Mucosa of rectum (tissue), 2 donors: Measurements from ENCODE around the gene GNAQ.
A peak's percentile ranks its signal among the peaks of the same experiment; 100 is the strongest.

Experiments used
- H3K27ac ChIP-seq, 2 donors: one replicate each; pipeline ENCODE4 v1.7.0; 2013; ENCODE audit warnings: inconsistent platforms in 2 of 2, low read depth in 2 of 2, low read length in 2 of 2
- H3K27me3 ChIP-seq, 2 donors: one replicate each; pipeline ENCODE4 v1.7.0; 2013; ENCODE audit warnings: low read length in 2 of 2; ENCODE audit not compliant: control insufficient read depth in 2 of 2, insufficient read depth in 2 of 2
- H3K36me3 ChIP-seq, 2 donors: one replicate each; pipeline ENCODE4 v1.7.0; 2013; ENCODE audit warnings: low read length in 2 of 2; ENCODE audit not compliant: control insufficient read depth in 2 of 2, insufficient read depth in 2 of 2
- H3K4me1 ChIP-seq, 2 donors: one replicate each; pipeline ENCODE4 v1.7.0; 2013; ENCODE audit warnings: low read length in 2 of 2, mild to moderate bottlenecking in 1 of 2; ENCODE audit not compliant: control insufficient read depth in 2 of 2, insufficient read depth in 2 of 2
- H3K4me3 ChIP-seq, 2 donors: one replicate each; pipeline ENCODE4 v1.7.0; 2013; ENCODE audit warnings: low read length in 2 of 2
- H3K9ac ChIP-seq, 2 donors: one replicate each; pipeline ENCODE4 v1.7.0; 2013; ENCODE audit warnings: low read length in 2 of 2, low read depth in 1 of 2, mild to moderate bottlenecking in 1 of 2
- H3K9me3 ChIP-seq, 2 donors: one replicate each; pipeline ENCODE4 v1.7.0; 2013; ENCODE audit warnings: low read length in 2 of 2; ENCODE audit not compliant: control insufficient read depth in 2 of 2
- donor health status: healthy.
- donor health status: Normal muscosa, but diverticular disease.

GNAQ gene

DNA sequence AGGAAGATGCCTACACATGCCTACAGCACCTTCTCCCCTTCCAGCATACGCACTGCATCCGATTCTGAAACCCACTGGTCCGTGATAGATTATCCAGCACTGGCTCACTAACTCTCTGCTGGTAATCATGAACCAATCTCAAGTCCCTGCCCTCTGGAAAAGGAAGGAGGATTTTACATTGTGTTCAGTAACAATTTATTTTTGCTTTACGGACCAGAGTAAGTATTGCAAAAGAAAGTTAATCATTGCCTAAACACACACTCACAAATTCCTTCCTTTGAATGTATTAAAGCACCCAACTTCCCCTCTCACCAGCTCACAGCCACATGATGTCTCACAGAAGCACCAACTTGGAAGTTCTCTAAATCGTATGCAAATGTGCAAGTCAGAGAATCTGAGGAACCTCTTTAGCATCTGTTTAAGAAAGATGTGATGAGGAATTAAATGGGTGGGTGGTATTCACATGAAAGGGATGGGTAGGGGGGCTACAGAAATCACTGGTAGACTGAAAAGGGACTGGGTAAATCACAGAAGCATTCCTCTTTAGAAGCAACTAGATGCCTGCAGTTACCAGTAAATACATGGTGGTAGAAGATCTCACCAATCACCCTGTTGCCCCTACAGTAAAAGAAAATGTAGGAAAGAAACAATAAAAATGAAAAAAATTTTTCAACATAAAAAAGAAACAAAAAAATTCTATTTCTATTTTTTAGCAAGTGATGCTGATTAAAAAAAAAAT lies 8.4 kb downstream of the GNAQ start:
- Histone ChIP-seq H3K36me3 (no peaks in the 10 kb centered on the region), H3K27me3 (no peaks in the 10 kb centered on the region), H3K4me3 (peak overlapping the region; percentile 41 to 56), H3K9me3 (no peaks in the 10 kb centered on the region), H3K9ac (peak overlapping the region in 1 of 2 donors; percentile 26), H3K27ac (peak overlapping the region; percentile 18 to 75), H3K4me1 (peaks cover 17 to 49% of the 10 kb centered on the region in 2 donors)

DNA sequence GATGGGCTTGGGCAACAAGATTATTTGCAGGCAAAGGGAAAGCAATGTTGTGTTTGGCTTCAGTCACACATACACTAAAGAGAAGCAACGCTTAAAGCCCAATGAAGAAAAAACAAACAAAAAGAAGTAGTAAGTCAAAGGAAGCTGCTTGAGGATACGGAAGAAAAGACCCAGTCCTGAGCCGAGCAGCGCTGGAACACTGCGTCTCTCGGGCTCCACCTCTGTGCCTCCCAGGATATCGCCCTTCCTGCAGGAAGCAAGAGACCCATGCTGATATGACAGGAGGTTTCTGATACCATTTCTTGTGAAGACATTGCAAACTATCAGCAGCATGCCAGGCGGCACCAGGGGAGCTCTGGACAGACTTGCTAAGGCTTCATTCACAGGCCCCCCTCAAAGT lies 9.9 kb downstream of the GNAQ start:
- Histone ChIP-seq H3K36me3 (no peaks in the 10 kb centered on the region), H3K9ac (peak overlapping the region in 1 of 2 donors; percentile 59), H3K27me3 (no peaks in the 10 kb centered on the region), H3K4me1 (peaks cover 12 to 41% of the 10 kb centered on the region in 2 donors), H3K4me3 (peak overlapping the region; percentile 10 to 11), H3K9me3 (no peaks in the 10 kb centered on the region), H3K27ac (peak overlapping the region in 1 of 2 donors; percentile 66)

DNA sequence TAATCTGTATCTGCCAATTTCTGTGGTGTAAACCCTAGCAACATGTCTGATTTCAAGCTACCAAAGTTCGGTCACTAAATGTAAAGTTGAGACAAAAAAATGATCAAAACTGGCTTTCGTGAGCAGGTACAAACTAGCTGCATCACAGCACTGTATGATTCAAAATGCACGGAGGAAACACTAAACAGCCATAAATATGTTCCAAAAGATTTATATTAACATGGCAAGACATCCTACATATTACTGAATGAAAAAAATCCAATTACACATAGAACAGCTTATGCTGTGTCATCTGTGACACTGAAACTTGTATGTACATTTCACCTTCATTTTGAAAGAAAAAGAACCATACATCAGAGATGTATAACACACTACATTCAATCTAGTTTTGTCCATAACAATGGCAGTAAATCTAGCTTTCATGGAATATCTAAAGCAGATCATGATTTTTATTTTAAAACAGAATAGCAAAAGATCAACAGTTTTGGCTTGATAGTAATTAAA lies 14.4 kb downstream of the GNAQ start:
- Histone ChIP-seq H3K27ac (no peak overlapping the region), H3K9me3 (no peaks in the 10 kb centered on the region), H3K4me3 (no peak overlapping the region), H3K4me1 (peaks cover 0 to 10% of the 10 kb centered on the region in 2 donors), H3K36me3 (no peaks in the 10 kb centered on the region), H3K27me3 (no peaks in the 10 kb centered on the region), H3K9ac (no peak overlapping the region)

DNA sequence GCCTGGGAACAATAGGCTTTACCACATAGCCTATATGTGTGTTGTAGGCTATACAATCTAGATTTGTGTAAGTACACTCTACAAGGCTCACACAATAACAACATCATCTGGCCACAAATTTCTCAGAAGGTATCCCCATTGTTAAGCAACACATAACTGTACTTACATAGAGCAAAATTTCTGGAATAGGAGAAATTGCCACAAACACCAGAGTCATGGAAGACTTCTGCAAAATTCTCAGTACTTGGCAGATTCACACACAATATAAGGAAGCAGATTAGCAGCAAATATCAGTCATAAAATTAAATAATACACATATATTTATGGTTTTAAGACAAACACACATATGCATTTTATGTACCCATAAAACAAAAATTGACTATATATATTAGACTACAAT lies 16.4 kb downstream of the GNAQ start:
- no peaks in the 10 kb centered on the region for H3K9me3 ChIP-seq
- no peak overlapping the region for H3K27ac ChIP-seq
- H3K36me3 ChIP-seq = no peaks in the 10 kb centered on the region
- no peaks in the 10 kb centered on the region for H3K27me3 ChIP-seq
- no peak overlapping the region for H3K4me3 ChIP-seq
- no peak overlapping the region for H3K9ac ChIP-seq
- H3K4me1 ChIP-seq = peaks cover 7 to 10% of the 10 kb centered on the region in 2 donors

DNA sequence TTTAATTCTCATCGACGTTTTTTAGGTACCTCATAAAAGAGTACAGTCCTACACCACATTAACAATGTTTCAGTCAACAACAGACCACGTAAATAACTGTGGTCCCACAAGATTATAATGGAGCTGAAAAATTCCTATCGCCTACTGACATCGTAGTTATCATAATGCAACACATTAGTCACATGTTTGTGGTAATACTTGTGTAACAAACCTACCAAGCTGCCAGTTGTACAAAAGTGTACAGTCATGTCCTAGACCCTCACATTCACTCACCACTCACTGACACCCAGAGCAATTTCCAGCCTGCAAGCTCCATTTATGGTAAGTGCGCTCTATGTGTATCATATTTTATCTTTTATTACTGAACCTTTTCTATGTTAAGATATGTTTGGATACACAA lies 16.8 kb downstream of the GNAQ start:
- peaks cover 11 to 15% of the 10 kb centered on the region in 2 donors for H3K4me1 ChIP-seq
- H3K4me3 ChIP-seq = no peak overlapping the region
- H3K27me3 ChIP-seq = no peaks in the 10 kb centered on the region

DNA sequence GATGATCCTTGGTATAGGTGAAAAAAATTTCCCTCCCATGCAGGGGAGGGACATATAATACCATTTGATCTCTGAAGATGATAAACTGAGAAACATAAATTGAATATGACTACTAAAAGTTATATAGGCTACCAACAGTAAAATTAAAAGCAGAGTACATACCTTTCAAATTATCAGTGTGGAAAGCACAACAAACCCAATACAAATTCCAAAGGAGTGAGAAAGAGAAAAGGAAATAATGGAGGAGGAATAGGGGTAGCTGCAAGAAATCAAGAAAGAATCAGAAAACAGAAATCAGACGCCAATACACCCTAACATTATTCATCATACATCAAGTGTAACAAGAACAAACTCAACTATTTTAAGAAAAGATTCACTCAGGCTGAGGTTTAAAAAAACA lies 17.7 kb downstream of the GNAQ start:
- Histone ChIP-seq H3K27ac (no peak overlapping the region), H3K9ac (no peak overlapping the region), H3K9me3 (no peaks in the 10 kb centered on the region), H3K4me3 (no peak overlapping the region), H3K4me1 (peaks cover 19 to 23% of the 10 kb centered on the region in 2 donors), H3K27me3 (no peaks in the 10 kb centered on the region), H3K36me3 (no peaks in the 10 kb centered on the region)

More for the DNA sequence above, 16.8 kb downstream of the GNAQ start:
- no peaks in the 10 kb centered on the region for H3K9me3 ChIP-seq
- H3K27ac ChIP-seq = no peak overlapping the region
- no peaks in the 10 kb centered on the region for H3K36me3 ChIP-seq
- H3K9ac ChIP-seq = no peak overlapping the region

DNA sequence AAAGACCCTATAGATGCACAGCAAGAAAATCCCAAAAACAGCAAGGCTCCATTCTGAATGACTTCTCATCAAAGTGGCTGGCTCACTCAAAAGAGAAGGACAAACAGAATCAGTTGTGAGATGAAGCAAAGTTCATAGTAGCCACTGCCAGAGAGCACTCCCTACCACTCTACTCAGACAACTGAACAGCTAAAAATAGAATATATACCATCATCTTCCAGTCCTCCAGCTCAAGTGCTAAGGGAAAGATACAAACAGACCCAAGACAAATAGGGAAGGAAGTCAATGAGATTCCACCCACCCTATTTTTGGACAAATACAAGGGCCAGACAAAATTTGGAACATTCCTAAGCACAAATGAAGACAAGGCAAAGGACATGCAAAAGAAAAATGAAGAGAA lies 20.6 kb downstream of the GNAQ start:
- H3K27ac ChIP-seq = peak overlapping the region; percentile 41 to 44
- peaks cover 23 to 24% of the 10 kb centered on the region in 2 donors for H3K4me1 ChIP-seq
- peak overlapping the region in 1 of 2 donors; percentile 34 for H3K4me3 ChIP-seq
- no peaks in the 10 kb centered on the region for H3K9me3 ChIP-seq
- H3K9ac ChIP-seq = no peak overlapping the region
- H3K36me3 ChIP-seq = no peaks in the 10 kb centered on the region
- no peaks in the 10 kb centered on the region for H3K27me3 ChIP-seq

DNA sequence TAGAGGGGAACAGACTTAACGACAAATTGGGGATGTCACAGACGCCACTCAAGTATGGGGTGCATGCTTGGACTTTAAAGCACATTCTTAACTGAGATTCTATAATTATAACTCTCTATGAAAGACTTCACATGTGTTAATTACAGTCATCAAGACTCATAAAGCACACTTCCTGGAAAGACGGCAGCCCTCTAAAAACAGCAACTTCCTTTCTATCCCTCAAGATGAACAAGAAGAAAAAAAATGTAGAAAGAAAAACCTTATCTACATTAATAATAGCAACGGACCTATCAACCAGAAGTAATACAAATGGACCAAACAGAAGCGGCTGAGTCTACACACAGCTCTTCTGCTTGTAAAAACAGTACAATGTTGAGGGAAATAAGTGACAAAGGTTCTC lies 21.2 kb downstream of the GNAQ start:
- Histone ChIP-seq H3K27me3 (no peaks in the 10 kb centered on the region), H3K36me3 (peaks cover 0 to 3% of the 10 kb centered on the region in 2 donors), H3K9ac (no peak overlapping the region), H3K27ac (peak overlapping the region; percentile 41 to 44), H3K9me3 (no peaks in the 10 kb centered on the region), H3K4me3 (peak overlapping the region in 1 of 2 donors; percentile 34), H3K4me1 (peaks cover 23 to 24% of the 10 kb centered on the region in 2 donors)

DNA sequence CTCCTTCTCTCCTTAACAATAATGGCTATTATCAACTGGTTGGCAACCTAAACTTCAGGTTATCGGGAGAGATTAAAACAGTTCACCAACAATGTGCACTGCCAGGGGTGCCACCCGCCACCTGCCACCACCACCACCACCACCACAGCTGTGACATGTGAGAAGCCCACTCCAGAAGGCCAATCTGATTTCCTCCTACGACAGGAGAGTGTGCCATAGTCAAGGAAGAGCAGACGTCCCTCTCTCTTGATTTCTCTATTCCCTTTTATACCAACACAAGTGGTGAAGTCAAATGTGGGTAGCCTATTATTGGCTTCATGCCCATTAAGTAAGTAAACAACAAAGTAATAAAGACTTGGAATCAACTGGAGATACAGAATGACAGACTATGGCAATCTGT lies 22.4 kb downstream of the GNAQ start:
- H3K9ac ChIP-seq = no peak overlapping the region
- H3K4me3 ChIP-seq = no peak overlapping the region
- H3K27me3 ChIP-seq = no peaks in the 10 kb centered on the region
- H3K36me3 ChIP-seq = peaks cover 0 to 4% of the 10 kb centered on the region in 2 donors
- no peak overlapping the region for H3K27ac ChIP-seq
- H3K4me1 ChIP-seq = peaks cover 31 to 34% of the 10 kb centered on the region in 2 donors
- H3K9me3 ChIP-seq = no peaks in the 10 kb centered on the region

DNA sequence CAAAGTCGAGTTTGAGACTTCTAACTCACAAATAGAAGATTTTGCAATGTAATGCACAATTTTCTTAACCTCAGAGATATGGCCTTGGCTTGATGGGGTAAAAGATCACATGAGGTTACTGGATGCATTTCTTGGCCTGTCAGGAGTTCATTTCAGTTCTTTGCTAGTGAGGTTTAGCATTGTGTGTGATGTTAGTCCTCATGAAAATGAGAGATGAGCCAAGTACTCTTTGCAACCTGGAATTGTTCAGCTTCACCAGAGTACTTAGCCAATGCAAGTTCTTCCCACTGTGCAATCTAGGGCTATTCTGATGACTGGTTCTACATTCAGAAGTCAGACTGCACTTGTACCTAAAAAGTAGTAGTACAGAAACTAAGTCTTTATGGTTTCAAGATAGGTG lies 24.9 kb downstream of the GNAQ start:
- H3K27me3 ChIP-seq = no peaks in the 10 kb centered on the region
- H3K9me3 ChIP-seq = no peaks in the 10 kb centered on the region
- H3K27ac ChIP-seq = no peak overlapping the region
- no peak overlapping the region for H3K4me3 ChIP-seq
- peaks cover 34 to 39% of the 10 kb centered on the region in 2 donors for H3K4me1 ChIP-seq
- no peak overlapping the region for H3K9ac ChIP-seq
- peaks cover 0 to 4% of the 10 kb centered on the region in 2 donors for H3K36me3 ChIP-seq
